Measurements from ENCODE around the gene XPOT.

DNA sequence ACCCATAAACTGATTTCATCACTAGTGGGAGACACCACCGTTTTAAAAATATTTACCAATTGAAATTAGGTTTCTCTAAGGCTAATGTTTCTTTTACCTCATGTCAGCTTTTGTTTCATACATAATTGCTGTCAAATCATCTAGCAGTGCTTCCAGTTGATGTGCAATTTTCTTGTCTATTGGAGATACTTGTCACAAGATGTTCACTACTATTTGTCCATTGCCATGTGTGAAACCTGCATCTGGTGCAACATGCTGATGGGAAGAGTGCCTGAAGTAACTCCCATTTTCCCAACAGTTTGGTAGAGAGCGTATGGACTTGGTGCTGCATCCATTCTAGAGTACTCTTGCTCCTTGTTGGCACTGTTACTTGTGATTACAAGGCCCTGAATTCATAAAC, 9.7 kb downstream of the XPOT start:
- TF ChIP-seq, protein P1, sequence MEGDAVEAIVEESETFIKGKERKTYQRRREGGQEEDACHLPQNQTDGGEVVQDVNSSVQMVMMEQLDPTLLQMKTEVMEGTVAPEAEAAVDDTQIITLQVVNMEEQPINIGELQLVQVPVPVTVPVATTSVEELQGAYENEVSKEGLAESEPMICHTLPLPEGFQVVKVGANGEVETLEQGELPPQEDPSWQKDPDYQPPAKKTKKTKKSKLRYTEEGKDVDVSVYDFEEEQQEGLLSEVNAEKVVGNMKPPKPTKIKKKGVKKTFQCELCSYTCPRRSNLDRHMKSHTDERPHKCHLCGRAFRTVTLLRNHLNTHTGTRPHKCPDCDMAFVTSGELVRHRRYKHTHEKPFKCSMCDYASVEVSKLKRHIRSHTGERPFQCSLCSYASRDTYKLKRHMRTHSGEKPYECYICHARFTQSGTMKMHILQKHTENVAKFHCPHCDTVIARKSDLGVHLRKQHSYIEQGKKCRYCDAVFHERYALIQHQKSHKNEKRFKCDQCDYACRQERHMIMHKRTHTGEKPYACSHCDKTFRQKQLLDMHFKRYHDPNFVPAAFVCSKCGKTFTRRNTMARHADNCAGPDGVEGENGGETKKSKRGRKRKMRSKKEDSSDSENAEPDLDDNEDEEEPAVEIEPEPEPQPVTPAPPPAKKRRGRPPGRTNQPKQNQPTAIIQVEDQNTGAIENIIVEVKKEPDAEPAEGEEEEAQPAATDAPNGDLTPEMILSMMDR (IDR thresholded peaks at IDR 0.05) = no peak
- no peak for TF ChIP-seq ZFX (IDR thresholded peaks at IDR 0.05; ENCODE audit: borderline replicate concordance)
